Measurements from ENCODE around the gene TREH.

The TREH gene

DNA sequence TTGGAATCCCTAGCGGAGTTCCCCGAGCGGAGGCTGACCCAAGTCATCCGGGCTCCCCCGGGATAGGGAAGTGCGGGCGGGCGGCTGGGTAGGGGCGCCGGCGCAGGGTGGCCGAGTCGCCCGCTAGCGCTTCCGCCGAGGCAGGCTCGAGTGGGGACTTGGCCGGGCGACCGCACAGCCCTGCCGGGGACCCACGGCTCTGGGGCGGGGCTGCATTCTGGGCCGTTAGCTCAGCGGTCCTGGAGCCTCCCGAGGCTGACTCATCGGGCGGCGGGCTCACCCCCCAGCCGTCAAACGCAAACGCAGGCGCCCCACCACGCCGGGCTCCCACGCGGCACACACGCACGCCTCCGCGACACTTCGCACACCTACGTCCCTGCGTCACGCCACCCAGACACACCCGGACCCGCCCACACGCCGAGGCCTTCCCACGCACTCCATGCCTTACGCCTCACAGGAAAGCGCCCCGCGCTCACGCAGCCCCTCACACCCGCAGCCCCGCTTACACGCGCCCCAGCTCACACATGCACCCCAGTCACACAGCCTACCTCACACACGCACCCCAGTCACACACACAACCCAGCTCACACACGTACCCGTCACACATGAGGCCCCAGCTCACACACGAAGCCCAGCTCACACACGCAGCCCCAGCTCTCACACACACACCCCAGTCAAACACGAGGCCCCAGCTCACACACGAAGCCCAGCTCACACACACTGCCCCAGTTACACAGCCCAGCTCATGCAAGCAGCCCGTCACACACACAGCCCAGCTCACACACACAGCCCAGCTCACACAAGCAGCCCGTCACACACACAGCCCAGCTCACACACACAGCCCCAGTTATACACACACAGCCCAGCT, 70.9 kb downstream of the TREH start:
- peak overlapping the region; percentile 68 for H3K4me3 ChIP-seq (ENCODE audit: low read depth, low read length)
- H3K27me3 ChIP-seq (ENCODE audit: control insufficient read depth, insufficient read depth, low read length) = peaks cover 75% of the 10 kb centered on the region
- no peak overlapping the region for H3K27ac ChIP-seq (ENCODE audit: low read depth, low read length)
- no peaks in the 10 kb centered on the region for H3K9me3 ChIP-seq (ENCODE audit: control insufficient read depth, insufficient read depth, low read depth, low read length)
- H3K4me1 ChIP-seq (ENCODE audit: control insufficient read depth, insufficient read depth, low read length) = peaks cover 49% of the 10 kb centered on the region
- no peaks in the 10 kb centered on the region for H3K36me3 ChIP-seq (ENCODE audit: control insufficient read depth, insufficient read depth, low read length)
- peak overlapping the region; percentile 2 for H3K9ac ChIP-seq (ENCODE audit: low read length)

DNA sequence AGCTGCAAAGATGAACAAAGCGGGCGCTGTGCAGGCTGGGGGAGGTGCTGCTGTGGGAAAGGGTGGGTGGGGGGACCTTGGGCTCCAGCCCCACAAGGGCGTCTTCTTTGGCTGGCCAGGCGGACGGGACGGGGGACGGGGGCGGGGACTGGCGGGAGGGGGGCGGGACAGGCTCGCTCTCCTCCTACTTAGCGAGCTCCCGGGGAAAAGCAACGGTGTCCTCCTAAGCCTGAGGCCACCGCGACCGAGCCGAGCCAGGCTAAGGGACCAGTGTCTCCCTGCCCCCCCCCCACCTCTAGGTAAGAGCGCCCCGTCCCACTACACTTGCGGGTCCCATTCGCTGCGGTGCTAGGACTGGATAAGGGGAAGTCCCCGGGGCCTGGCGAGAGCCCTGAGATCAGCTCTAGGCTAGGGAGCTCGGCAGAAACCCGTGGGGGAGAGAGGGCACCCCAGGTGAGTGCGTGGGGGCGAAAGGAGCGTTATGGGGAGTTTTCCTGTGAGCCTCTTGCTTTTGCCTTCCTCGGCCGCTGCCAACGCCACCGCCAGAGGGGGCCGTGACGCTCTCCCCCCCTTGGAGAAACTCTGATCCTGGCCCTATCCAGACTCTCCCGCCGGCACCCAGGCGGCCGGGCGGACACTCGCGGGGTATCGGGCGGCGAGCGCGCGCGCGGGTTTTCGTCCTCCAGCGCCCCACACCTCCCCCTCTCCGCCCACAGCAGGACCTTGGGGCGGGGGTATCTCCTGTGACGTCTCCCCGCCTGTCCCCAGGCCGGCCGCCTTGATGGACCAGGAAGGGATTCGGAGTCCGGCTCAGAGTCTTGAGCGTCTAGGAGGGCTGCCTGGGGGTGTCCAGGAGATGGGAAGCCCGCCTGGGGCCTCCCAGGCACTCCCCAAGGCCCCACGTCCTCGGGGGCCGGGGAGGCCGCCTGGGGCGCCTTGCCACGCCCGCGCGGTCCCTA, 71.8 kb downstream of the TREH start, which contains the start of gene PHLDB1:
TSS of gene PHLDB1 (plus strand) at position 215 of the 959 bp plus-strand sequence. CDS start 6,222 bp downstream, outside the sequence.
- peaks cover 47% of the 10 kb centered on the region for H3K4me1 ChIP-seq (ENCODE audit: control insufficient read depth, insufficient read depth, low read length)
- no peak within 1 kb of the TSS for H3K27ac ChIP-seq (ENCODE audit: low read depth, low read length)
- peak within 1 kb of the TSS; percentile 53 for H3K9ac ChIP-seq (ENCODE audit: low read length)
- H3K27me3 ChIP-seq (ENCODE audit: control insufficient read depth, insufficient read depth, low read length) = peaks cover 75% of the 10 kb centered on the region
- H3K4me3 ChIP-seq (ENCODE audit: low read depth, low read length) = peak within 1 kb of the TSS; percentile 68
- no peaks in the 10 kb centered on the region for H3K36me3 ChIP-seq (ENCODE audit: control insufficient read depth, insufficient read depth, low read length)
- H3K9me3 ChIP-seq (ENCODE audit: control insufficient read depth, insufficient read depth, low read depth, low read length) = no peaks in the 10 kb centered on the region

Measured in HUES6 (cell line).